Fibroblast of lung (primary cell): ENCODE measurements around the gene ARL5C.

Source experiments
- EZH2 ChIP-seq: IDR thresholded peaks from 2 replicates; pipeline ENCODE4 v1.5.1; 2012; ENCODE audit warnings: low read length, control low read depth, mild to moderate bottlenecking; ENCODE audit errors: missing control alignments
- TF ChIP-seq, protein P1 (sequence below), 2 donors: IDR thresholded peaks in 1 of 2; conservative IDR thresholded peaks in 1 of 2; 1 replicate in 1 of 2; 2 replicates in 1 of 2; pipeline ENCODE4 v1.5.1; 2011 to 2012; ENCODE audit warnings: low read length in 2 of 2, control low read depth in 1 of 2, inconsistent platforms in 1 of 2, low read depth in 1 of 2, mild to moderate bottlenecking in 1 of 2

DNA sequence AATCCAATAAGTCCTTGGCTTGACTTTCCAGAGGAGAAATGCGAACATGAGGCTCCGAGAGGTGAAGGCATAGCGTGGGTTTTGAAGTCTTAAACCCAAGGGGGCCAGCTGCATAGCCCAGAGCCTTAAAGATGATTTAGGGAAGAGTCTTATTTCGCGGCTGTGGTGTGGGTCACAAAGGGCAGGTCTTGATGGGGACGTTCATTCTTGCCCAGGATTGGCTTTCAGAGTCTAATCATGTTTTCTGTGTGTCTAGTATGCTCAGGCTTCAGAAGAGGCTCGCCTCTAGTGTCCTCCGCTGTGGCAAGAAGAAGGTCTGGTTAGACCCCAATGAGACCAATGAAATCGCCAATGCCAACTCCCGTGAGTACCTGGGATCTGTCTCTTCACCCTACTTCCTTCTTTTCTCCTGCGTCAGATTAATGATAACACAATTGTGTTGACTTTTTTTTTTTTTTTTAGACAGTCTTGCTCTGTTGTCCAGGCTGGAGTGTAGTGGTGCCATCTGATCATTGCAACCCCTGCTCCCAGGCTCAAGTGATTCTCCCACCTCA, 35.1 kb upstream of the ARL5C start:
- TF ChIP-seq, protein P1, sequence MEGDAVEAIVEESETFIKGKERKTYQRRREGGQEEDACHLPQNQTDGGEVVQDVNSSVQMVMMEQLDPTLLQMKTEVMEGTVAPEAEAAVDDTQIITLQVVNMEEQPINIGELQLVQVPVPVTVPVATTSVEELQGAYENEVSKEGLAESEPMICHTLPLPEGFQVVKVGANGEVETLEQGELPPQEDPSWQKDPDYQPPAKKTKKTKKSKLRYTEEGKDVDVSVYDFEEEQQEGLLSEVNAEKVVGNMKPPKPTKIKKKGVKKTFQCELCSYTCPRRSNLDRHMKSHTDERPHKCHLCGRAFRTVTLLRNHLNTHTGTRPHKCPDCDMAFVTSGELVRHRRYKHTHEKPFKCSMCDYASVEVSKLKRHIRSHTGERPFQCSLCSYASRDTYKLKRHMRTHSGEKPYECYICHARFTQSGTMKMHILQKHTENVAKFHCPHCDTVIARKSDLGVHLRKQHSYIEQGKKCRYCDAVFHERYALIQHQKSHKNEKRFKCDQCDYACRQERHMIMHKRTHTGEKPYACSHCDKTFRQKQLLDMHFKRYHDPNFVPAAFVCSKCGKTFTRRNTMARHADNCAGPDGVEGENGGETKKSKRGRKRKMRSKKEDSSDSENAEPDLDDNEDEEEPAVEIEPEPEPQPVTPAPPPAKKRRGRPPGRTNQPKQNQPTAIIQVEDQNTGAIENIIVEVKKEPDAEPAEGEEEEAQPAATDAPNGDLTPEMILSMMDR (conservative IDR thresholded peaks at IDR 0.05 in 1 of 2, IDR thresholded peaks at IDR 0.05 in 1 of 2; ENCODE audit: low read depth in 1 of 2, low read length in 2 of 2): no peak
- no peak for TF ChIP-seq EZH2
